Stimulated activated CD4-positive, alpha-beta T cell treated with anti-CD3 and anti-CD28 coated beads, Interleukin-4, amount 100 ng/mL, for 1 hour (primary cell): ENCODE data around the gene CRK.

Experiments used
- DNase-seq: peaks from one replicate; pipeline ENCODE4 v3.0.0-alpha.2; 2020

The CRK gene

GRCh38 chr17:1455797-1456599 lies at the start of gene CRK:
TSS of gene CRK (minus strand) at chr17:1456232. CDS start at chr17:1456117, 115 bp downstream.
- peak; percentile 99 for DNase-seq

- no peak for DNase-seq
Measured at GRCh38 chr17:1505586-1505985, 49.6 kb upstream of the CRK start.

GRCh38 chr17:1504866-1505265 lies 48.8 kb upstream of the CRK start:
- no peak for DNase-seq

GRCh38 chr17:1503699-1504098 lies 47.7 kb upstream of the CRK start:
- DNase-seq: no peak

GRCh38 chr17:1498869-1499268 lies 42.8 kb upstream of the CRK start:
- DNase-seq: no peak

- no peak for DNase-seq
Measured at GRCh38 chr17:1498233-1498632, 42.2 kb upstream of the CRK start.

DNA sequence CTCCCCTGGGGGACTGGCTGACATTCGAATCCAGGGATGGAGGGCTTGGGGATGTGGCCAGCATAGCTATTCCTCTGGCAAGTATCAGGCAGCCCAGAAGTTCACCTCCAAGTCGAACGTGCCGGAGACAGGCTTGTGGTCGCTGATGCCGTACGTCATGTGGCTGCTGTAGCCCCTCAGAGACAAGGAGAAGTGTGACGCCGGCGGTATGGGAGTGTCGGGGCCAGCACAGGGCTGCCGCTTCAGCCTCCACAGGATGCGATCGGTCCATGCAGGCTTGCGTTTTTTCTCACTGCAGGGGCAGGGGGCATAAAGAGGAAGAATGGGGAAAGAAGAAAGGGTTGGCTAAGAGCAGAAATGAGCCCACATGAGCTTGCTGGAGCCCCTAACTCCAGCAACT lies 41.8 kb upstream of the CRK start:
- DNase-seq: no peak

DNA sequence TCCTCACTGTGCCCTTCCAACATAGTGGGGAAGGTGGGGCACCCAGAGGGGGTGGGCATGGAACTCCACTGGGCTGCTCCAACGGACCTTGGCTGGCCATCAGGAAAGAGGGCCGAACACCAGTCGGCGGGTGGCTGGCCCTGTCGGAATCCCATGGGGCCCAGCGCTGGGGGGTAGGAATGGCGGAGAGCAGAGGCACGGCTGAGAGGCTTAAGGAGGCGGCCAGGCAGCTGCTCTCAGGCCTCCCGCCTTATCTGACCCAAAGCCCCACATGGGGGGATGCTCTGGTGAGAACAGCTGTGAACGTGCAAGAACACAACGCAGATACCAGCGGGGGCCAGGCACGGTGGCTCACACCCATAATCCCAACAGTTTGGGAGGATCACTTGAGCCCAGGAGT lies 40.8 kb upstream of the CRK start:
- DNase-seq: no peak

DNA sequence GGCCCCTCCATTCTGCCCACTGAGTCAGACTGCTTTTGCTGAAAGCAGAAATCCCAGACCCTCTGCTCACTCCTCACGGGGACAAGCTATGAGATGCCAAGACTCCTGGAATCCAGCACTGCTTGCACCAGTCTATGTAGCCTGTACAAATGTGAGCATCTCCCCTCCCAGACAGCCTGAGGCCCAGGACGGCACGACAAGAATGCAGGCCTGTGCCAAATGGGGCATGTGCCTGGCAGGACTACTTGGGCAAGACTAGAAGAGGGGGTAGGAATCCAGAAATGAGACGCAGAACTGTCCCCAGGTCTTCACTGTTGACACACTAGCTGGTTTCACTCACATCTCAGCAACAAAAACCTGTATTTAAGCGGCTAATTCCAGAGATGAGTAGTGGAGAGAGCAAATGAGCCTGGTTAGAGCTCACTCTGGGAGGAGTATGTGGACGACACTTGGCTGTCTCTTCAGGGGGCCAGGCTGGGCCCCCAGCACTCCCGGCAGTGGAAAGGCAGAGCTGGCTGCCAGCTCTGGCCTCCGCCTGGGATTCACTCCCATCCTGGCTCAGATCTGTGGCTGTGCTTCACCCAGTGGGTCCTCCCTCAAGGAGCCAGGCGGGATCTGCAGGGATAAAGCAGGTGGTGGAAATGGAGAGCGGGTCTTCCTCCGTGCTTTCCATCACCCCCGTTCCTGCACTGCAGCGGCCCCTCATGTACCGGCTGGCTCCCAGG lies 39.4 kb upstream of the CRK start:
- DNase-seq: no peak

DNA sequence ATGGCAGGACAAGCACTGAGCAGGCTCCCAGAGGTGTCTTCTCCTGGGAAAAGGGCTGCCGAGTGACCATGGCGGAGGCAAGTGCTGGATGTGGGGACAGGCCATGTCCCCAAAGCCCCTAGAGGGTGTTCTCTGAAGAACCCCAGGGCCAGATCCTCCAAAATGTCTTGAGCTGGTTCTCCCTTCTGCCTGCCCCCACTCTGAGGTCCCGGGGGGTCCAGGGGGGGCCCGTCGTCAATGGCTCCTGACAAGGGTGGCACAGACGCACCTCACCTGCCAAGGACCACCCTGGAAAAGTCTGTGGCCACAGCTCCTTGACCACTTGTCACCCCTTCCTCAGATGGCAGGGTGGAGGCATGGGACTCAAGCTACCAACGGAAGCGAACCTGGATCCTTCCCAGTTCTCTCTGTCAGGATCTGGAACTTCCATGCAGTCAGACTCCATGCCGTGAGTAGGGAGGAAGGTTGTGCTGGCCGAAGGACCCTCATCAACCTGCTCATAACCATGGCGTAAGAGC lies 38.8 kb upstream of the CRK start:
- DNase-seq: no peak

- no peak for DNase-seq
Measured at GRCh38 chr17:1494203-1494602, 38.2 kb upstream of the CRK start.

DNA sequence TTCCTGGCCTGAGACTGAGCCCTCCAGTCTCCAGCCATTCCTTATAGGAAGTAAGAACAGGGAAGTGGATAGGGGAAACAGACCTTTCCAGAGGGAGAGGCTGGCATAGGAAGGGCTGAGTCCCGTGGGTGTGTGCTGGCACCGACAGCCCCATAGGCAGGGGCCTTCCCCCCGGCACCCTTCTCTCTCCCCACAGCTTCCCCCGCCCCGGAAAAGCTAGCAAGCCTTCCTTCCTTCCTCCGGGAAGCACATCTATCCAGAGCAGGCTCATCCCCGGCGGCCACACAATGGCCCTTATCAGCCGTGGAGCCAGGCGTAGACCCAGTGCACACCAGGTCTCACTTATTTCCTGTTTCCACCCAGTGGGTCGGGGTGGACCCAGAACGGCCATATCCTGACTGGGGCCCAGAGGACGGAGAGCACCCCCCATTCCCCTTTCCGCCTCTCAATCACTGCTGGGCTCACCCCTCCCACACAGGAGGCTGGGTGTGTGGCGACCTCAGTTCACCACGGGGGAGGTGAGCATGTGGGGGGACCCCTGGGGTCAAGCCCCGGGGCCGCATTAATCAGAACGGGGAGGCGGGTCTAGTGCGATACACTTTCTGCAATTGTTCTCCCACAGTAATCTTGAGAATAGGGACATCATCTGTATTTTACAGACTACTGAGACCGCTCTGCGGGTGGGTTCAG lies 37.4 kb upstream of the CRK start:
- no peak for DNase-seq

- no peak for DNase-seq
Measured at GRCh38 chr17:1492249-1493206, 36.5 kb upstream of the CRK start, which contains the start of gene MYO1C. TSS of gene MYO1C (minus strand) at chr17:1492686. CDS start at chr17:1492487, 199 bp downstream.

GRCh38 chr17:1491443-1492248 lies 35.6 kb upstream of the CRK start:
- no peak for DNase-seq

- peak; percentile 72 for DNase-seq
Measured at GRCh38 chr17:1490643-1491442, 34.8 kb upstream of the CRK start.

- DNase-seq: no peak
Measured at GRCh38 chr17:1488826-1489270, 32.8 kb upstream of the CRK start.

- DNase-seq: peak; percentile 70
Measured at GRCh38 chr17:1487939-1488825, 32.1 kb upstream of the CRK start.

- peak; percentile 80 for DNase-seq
Measured at GRCh38 chr17:1486802-1487695, 31.0 kb upstream of the CRK start.
